WTC11 (cell line): ENCODE data around the gene FER.

ENCODE experiments used
- ATF3 ChIP-seq: sonication (generic); formaldehyde crosslinking; conservative IDR thresholded peaks from 2 replicates; pipeline ENCODE4 v1.8.1; 2022; ENCODE audit warnings: mild to moderate bottlenecking, missing genetic modification reagents
- CDX4 ChIP-seq: fragments of 250-450 bp; sonication (Bioruptor Pico); IDR thresholded peaks from 2 replicates; pipeline ENCODE4 v1.9.0; 2021; ENCODE audit warnings: moderate library complexity, mild to moderate bottlenecking, inconsistent platforms, borderline replicate concordance
- CTCF ChIP-seq: fragments of 200-600 bp; IDR thresholded peaks from 2 replicates; pipeline ENCODE4 v1.8.0; 2022; ENCODE audit warnings: antibody characterized with exemption
- FOXJ3 ChIP-seq: sonication (generic); formaldehyde crosslinking; IDR thresholded peaks from 2 replicates; pipeline ENCODE4 v1.9.0; 2021; ENCODE audit warnings: missing genetic modification reagents, mild to moderate bottlenecking, borderline replicate concordance
- JUN ChIP-seq: sonication (generic); formaldehyde crosslinking; IDR thresholded peaks from 2 replicates; pipeline ENCODE4 v1.8.0; 2023; ENCODE audit warnings: mild to moderate bottlenecking, missing genetic modification reagents
- NFYB ChIP-seq: sonication (generic); formaldehyde crosslinking; conservative IDR thresholded peaks from 2 replicates; pipeline ENCODE4 v1.8.0; 2022; ENCODE audit warnings: low read depth, missing genetic modification reagents
- STAT6 ChIP-seq: sonication (generic); formaldehyde crosslinking; conservative IDR thresholded peaks from 2 replicates; pipeline ENCODE4 v1.8.1; 2023; ENCODE audit warnings: mild to moderate bottlenecking, low read depth, missing genetic modification reagents, moderate library complexity
- TP53 ChIP-seq: sonication (generic); formaldehyde crosslinking; IDR thresholded peaks from 2 replicates; pipeline ENCODE4 v1.8.1; 2023; ENCODE audit warnings: mild to moderate bottlenecking, missing genetic modification reagents
- ZNF263 ChIP-seq: sonication (generic); formaldehyde crosslinking; IDR thresholded peaks from 2 replicates; pipeline ENCODE4 v1.8.1; 2022; ENCODE audit warnings: low read depth, mild to moderate bottlenecking, moderate library complexity, missing genetic modification reagents

GRCh38 chr5:108942701-108943100 is 195.0 kb downstream of the FER start:
- no peak for TF ChIP-seq CDX4 (CRISPR knock-in tag)
- TF ChIP-seq FOXJ3 (CRISPR knock-in tag): no peak
- TF ChIP-seq CTCF: no peak
- no peak for TF ChIP-seq TP53
- TF ChIP-seq JUN (CRISPR knock-in tag): no peak
- no peak for TF ChIP-seq NFYB (CRISPR knock-in tag)
- no peak for TF ChIP-seq STAT6 (CRISPR knock-in tag)
- TF ChIP-seq ATF3 (CRISPR knock-in tag): no peak
- TF ChIP-seq ZNF263 (CRISPR knock-in tag): no peak
